ENCODE data around the gene GFRA3. TPM values are rescaled to one million over a fixed set of nuclear protein-coding genes. Genes with fewer than 3 reads are reported as not detected.
A peak's percentile ranks its signal among the peaks of the same experiment; 100 is the strongest.
"Not testable (repeated sequence)": the region's sequence is repeated elsewhere in the genome, so short reads cannot be mapped to it uniquely, and the experiment has no call there.

GFRA3 gene, protein sequence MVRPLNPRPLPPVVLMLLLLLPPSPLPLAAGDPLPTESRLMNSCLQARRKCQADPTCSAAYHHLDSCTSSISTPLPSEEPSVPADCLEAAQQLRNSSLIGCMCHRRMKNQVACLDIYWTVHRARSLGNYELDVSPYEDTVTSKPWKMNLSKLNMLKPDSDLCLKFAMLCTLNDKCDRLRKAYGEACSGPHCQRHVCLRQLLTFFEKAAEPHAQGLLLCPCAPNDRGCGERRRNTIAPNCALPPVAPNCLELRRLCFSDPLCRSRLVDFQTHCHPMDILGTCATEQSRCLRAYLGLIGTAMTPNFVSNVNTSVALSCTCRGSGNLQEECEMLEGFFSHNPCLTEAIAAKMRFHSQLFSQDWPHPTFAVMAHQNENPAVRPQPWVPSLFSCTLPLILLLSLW
- under 1 TPM in 1 of 2 donors, not detected in 1; 0.17 TPM for total RNA-seq

- ATAC-seq (replicated peaks in 1 of 2) (peak; percentile 70 to 72), DNase-seq (peak; percentile 4 to 30)
- no peak within 1 kb of the TSS for H3K27ac Mint-ChIP-seq
- H3K27me3 Mint-ChIP-seq (ENCODE audit: low read depth) = peaks cover 33% of the 10 kb centered on the region
- peaks cover 0 to 2% of the 10 kb centered on the region in 2 donors for H3K36me3 Mint-ChIP-seq (ENCODE audit: insufficient read depth in 2 of 2)
- no peaks in the 10 kb centered on the region for H3K9me3 Mint-ChIP-seq
- peaks cover 7% of the 10 kb centered on the region for H3K4me1 Mint-ChIP-seq (ENCODE audit: low read depth)
- peak within 1 kb of the TSS; percentile 67 to 71 for H3K4me3 Mint-ChIP-seq
These were observed at the start of gene GFRA3 for GRCh38 chr5:138274189-138274853. GFRA3 (minus strand) TSS chr5:138274621; CDS start chr5:138274424, 197 bp downstream.

DNA sequence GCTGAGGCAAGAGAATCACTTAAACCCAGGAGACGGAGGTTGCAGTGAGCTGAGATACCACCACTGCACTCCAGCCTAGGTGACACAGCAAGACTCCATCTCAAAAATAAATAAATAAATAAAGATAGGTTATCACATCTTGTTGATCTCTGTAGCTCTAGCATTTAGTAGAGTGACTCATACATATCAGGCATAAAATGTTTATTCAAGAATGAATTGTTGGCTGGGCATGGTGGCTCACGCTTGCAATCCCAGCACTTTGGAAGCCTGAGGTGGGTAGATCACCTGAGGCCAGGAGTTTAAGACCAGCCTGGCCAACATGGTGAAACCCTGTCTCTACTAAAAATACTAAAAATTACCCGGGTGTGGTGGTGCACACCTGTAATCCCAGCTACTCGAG is 43.8 kb upstream of the GFRA3 start:
- DNase-seq; ATAC-seq (replicated peaks in 1 of 2); H3K9me3 Mint-ChIP-seq; H3K4me1 Mint-ChIP-seq (ENCODE audit: low read depth); H3K27me3 Mint-ChIP-seq (ENCODE audit: low read depth); H3K4me3 Mint-ChIP-seq; H3K36me3 Mint-ChIP-seq (ENCODE audit: insufficient read depth in 2 of 2); H3K27ac Mint-ChIP-seq: not testable (repeated sequence)

DNA sequence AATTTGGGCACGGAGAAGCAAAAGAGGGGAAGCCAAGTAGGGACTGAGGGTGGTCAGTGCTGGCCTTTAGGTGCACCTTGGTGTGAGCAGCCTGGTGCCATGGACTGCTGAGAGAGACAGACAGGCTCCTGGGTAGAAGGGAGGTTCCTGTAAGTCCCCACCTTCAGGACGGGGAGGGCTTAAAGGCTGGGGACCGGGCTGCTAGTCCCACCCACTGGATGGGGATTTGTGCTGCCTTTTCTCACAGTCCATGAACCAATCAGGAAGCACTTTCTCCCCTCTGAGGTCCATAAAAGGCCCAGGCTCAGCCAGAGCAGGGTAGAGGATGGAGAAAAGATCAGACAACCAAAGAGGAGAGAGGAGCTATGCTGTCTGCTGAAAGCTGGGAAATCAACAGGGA is 41.9 kb upstream of the GFRA3 start:
- H3K36me3 Mint-ChIP-seq (ENCODE audit: insufficient read depth in 2 of 2) = peaks cover 4 to 14% of the 10 kb centered on the region in 2 donors
- DNase-seq (no peak), ATAC-seq (replicated peaks in 1 of 2) (no peak)
- no peaks in the 10 kb centered on the region for H3K9me3 Mint-ChIP-seq
- H3K4me3 Mint-ChIP-seq = no peak overlapping the region
- no peaks in the 10 kb centered on the region for H3K4me1 Mint-ChIP-seq (ENCODE audit: low read depth)
- H3K27ac Mint-ChIP-seq = no peak overlapping the region
- H3K27me3 Mint-ChIP-seq (ENCODE audit: low read depth) = no peaks in the 10 kb centered on the region

DNA sequence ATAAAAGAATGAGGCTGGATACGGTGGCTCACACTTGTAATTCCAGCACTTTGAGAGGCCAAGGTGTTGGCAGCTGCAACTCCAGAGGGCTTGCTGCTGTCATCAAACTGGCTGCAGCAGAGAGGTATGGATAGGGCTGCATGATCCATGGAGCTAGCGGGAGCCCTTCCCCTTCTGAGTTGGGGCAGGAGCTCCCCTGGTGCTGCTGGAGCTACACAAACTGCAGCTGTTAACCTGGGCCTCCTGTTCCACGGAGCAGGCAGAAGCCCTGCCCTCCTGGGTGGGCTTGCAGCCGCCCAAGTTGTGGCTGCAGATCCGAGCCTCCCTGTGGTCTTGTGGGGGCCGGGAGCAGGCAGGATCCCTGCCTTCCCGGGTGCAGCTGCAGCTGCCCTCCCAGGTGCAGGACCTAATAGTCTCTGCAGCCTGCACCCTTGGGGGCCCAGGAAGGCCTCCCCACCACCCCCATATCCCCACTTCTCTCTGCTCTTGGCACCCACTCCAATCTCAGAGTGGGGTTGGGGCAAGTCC is 41.4 kb upstream of the GFRA3 start:
- H3K36me3 Mint-ChIP-seq (ENCODE audit: insufficient read depth in 2 of 2) = peaks cover 4 to 14% of the 10 kb centered on the region in 2 donors
- ATAC-seq (replicated peaks in 1 of 2) (no peak), DNase-seq (no peak)
- H3K4me3 Mint-ChIP-seq = no peak overlapping the region
- H3K27ac Mint-ChIP-seq = no peak overlapping the region
- H3K27me3 Mint-ChIP-seq (ENCODE audit: low read depth) = no peaks in the 10 kb centered on the region
- no peaks in the 10 kb centered on the region for H3K4me1 Mint-ChIP-seq (ENCODE audit: low read depth)
- no peaks in the 10 kb centered on the region for H3K9me3 Mint-ChIP-seq

DNA sequence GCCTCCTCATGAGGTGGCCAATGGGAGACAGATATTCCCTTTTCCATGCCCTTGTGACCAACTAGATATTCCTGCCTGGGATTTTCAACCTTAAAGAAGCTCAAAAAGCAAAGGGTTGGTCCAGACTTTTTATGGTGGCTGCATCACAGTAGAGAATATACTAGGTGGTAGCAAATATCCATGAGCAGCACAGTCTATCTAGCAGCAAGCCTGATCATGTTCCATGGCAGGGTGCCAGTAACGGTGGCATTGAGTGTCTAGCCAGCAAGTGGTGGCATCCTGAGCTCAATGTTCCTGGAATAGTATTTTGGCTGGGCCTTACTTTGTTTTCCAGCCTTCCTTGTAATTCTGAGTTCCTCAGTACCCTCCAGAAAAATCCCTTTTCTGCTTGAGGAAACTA is 31.4 kb upstream of the GFRA3 start:
- ATAC-seq (replicated peaks in 1 of 2) (no peak), DNase-seq (no peak)
- Mint-ChIP-seq H3K9me3 (no peaks in the 10 kb centered on the region), H3K36me3 (ENCODE audit: insufficient read depth in 2 of 2) (no peaks in the 10 kb centered on the region), H3K4me1 (ENCODE audit: low read depth) (no peaks in the 10 kb centered on the region), H3K27ac (no peak overlapping the region), H3K27me3 (ENCODE audit: low read depth) (no peaks in the 10 kb centered on the region), H3K4me3 (no peak overlapping the region)

GRCh38 chr5:138303372-138303771 is 29.0 kb upstream of the GFRA3 start:
- DNase-seq (no peak), ATAC-seq (replicated peaks in 1 of 2) (no peak)
- no peak overlapping the region for H3K4me3 Mint-ChIP-seq
- no peaks in the 10 kb centered on the region for H3K9me3 Mint-ChIP-seq
- peaks cover 1 to 3% of the 10 kb centered on the region in 2 donors for H3K36me3 Mint-ChIP-seq (ENCODE audit: insufficient read depth in 2 of 2)
- H3K27me3 Mint-ChIP-seq (ENCODE audit: low read depth) = no peaks in the 10 kb centered on the region
- H3K27ac Mint-ChIP-seq = no peak overlapping the region
- no peaks in the 10 kb centered on the region for H3K4me1 Mint-ChIP-seq (ENCODE audit: low read depth)

GRCh38 chr5:138289296-138289695 is 14.9 kb upstream of the GFRA3 start:
- Mint-ChIP-seq H3K27ac (no peak overlapping the region), H3K9me3 (no peaks in the 10 kb centered on the region), H3K27me3 (ENCODE audit: low read depth) (no peaks in the 10 kb centered on the region), H3K36me3 (ENCODE audit: insufficient read depth in 2 of 2) (peaks cover 0 to 4% of the 10 kb centered on the region in 2 donors), H3K4me1 (ENCODE audit: low read depth) (no peaks in the 10 kb centered on the region), H3K4me3 (no peak overlapping the region)
- no peak for DNase-seq
- no peak for ATAC-seq (replicated peaks in 1 of 2)

- DNase-seq = no peak
These were observed 12.8 kb upstream of the GFRA3 start for GRCh38 chr5:138287246-138287645.

GRCh38 chr5:138282920-138283742 is 8.7 kb upstream of the GFRA3 start:
- Mint-ChIP-seq H3K36me3 (ENCODE audit: insufficient read depth in 2 of 2) (peaks cover 0 to 4% of the 10 kb centered on the region in 2 donors), H3K4me3 (no peak overlapping the region), H3K4me1 (ENCODE audit: low read depth) (no peaks in the 10 kb centered on the region), H3K9me3 (no peaks in the 10 kb centered on the region), H3K27ac (no peak overlapping the region), H3K27me3 (ENCODE audit: low read depth) (no peaks in the 10 kb centered on the region)
- ATAC-seq (replicated peaks in 1 of 2) (peak in 1 of 2 donors; percentile 46), DNase-seq (peak in 1 of 2 donors; percentile 3)

More at GRCh38 chr5:138287246-138287645, 12.8 kb upstream of the GFRA3 start:
- no peaks in the 10 kb centered on the region for H3K4me1 Mint-ChIP-seq (ENCODE audit: low read depth)
- no peak overlapping the region for H3K4me3 Mint-ChIP-seq
- no peaks in the 10 kb centered on the region for H3K27me3 Mint-ChIP-seq (ENCODE audit: low read depth)
- H3K36me3 Mint-ChIP-seq (ENCODE audit: insufficient read depth in 2 of 2) = peaks cover 0 to 4% of the 10 kb centered on the region in 2 donors
- no peak for ATAC-seq (replicated peaks in 1 of 2)
- no peaks in the 10 kb centered on the region for H3K9me3 Mint-ChIP-seq
- peak overlapping the region; percentile 9 for H3K27ac Mint-ChIP-seq

- no peak overlapping the region for H3K4me3 Mint-ChIP-seq
- peaks cover 2% of the 10 kb centered on the region for H3K27me3 Mint-ChIP-seq (ENCODE audit: low read depth)
- H3K27ac Mint-ChIP-seq = no peak overlapping the region
- no peaks in the 10 kb centered on the region for H3K36me3 Mint-ChIP-seq (ENCODE audit: insufficient read depth in 2 of 2)
- H3K4me1 Mint-ChIP-seq (ENCODE audit: low read depth) = no peaks in the 10 kb centered on the region
- ATAC-seq (replicated peaks in 1 of 2) (no peak), DNase-seq (no peak)
- H3K9me3 Mint-ChIP-seq = no peaks in the 10 kb centered on the region
These were observed 6.5 kb upstream of the GFRA3 start for GRCh38 chr5:138280915-138281314.

GRCh38 chr5:138276402-138277054 is 2.1 kb upstream of the GFRA3 start:
- DNase-seq = no peak
- Mint-ChIP-seq H3K27me3 (ENCODE audit: low read depth) (peaks cover 33% of the 10 kb centered on the region), H3K4me1 (ENCODE audit: low read depth) (peaks cover 7% of the 10 kb centered on the region), H3K4me3 (no peak overlapping the region), H3K36me3 (ENCODE audit: insufficient read depth in 2 of 2) (peaks cover 0 to 2% of the 10 kb centered on the region in 2 donors), H3K27ac (no peak overlapping the region), H3K9me3 (no peaks in the 10 kb centered on the region)
- peak; percentile 28 to 32 for ATAC-seq (replicated peaks in 1 of 2)

DNA sequence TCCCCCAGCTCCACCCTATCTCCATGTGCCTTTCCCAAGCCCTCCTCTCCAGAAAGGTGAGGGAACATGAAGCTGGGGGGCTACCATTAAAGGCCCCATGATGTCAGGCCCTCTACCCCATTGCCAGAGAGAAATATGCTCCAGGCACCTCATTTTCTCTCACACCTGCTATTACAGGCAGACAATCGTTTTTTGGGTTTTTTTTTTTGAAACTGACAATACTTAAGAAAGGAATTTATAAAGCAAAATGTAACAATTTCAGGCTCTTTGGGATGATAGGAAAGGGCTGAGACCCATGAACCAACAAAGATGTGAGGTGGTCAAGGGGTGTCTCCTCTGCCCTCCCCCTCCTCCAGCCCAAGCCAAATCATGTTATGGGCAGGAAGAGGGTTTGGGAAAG is 1.5 kb upstream of the GFRA3 start:
- H3K4me3 Mint-ChIP-seq = no peak overlapping the region
- H3K9me3 Mint-ChIP-seq = no peaks in the 10 kb centered on the region
- H3K27ac Mint-ChIP-seq = no peak overlapping the region

More for the DNA sequence above, 1.5 kb upstream of the GFRA3 start:
- Mint-ChIP-seq H3K36me3 (ENCODE audit: insufficient read depth in 2 of 2) (peaks cover 0 to 2% of the 10 kb centered on the region in 2 donors), H3K4me1 (ENCODE audit: low read depth) (peaks cover 7% of the 10 kb centered on the region), H3K27me3 (ENCODE audit: low read depth) (peaks cover 33% of the 10 kb centered on the region)
- DNase-seq (no peak), ATAC-seq (replicated peaks in 1 of 2) (no peak)

All from activated T-cell treated with anti-CD3 and anti-CD28 coated beads, Interleukin-2, amount 50 U/mL, for 72 hours (primary cell).